Adrenal gland (tissue), 12 donors: ENCODE results near the gene HGS. TPM values are rescaled to one million over a fixed set of nuclear protein-coding genes. Genes with fewer than 3 reads are reported as not detected.
A peak's percentile ranks its signal among the peaks of the same experiment; 100 is the strongest.

Experiments used
- DNase-seq, 7 donors: peaks; one replicate each; pipeline ENCODE4 v3.0.0-alpha.2; 2019 to 2020
- H3K27ac ChIP-seq, 5 donors: fragments of 200-600 bp; sonication (generic) in 4 of 5; 1 replicate in 3 of 5; 2 replicates in 2 of 5; pipeline versions ENCODE4 v1.5.1 to v1.8.0; 2016 to 2020; ENCODE audit warnings: mild to moderate bottlenecking in 1 of 5
- H3K27me3 ChIP-seq: fragments of 200-600 bp; 2 replicates; pipeline ENCODE4 v1.8.0; 2021
- H3K36me3 ChIP-seq, 2 donors: fragments of 200-600 bp; replicated peaks in 1 of 2; 1 replicate in 1 of 2; 2 replicates in 1 of 2; pipeline versions ENCODE4 v1.5.1 to v1.8.0; 2018 to 2022
- H3K4me1 ChIP-seq, 2 donors: fragments of 200-600 bp; replicated peaks in 1 of 2; 1 replicate in 1 of 2; 2 replicates in 1 of 2; pipeline versions ENCODE4 v1.5.1 to v1.8.0; 2018 to 2021
- H3K4me3 ChIP-seq, 4 donors: fragments of 200-600 bp; sonication (generic) in 3 of 4; one replicate each; pipeline ENCODE4 v1.5.1; 2016 to 2018
- H3K9me3 ChIP-seq, 3 donors: fragments of 200-600 bp; sonication (generic) in 1 of 3; replicated peaks in 1 of 3; 1 replicate in 2 of 3; 2 replicates in 1 of 3; pipeline versions ENCODE4 v1.5.1 to v1.8.0; 2016 to 2021
- CTCF ChIP-seq, 6 experiments: fragments of 450-650 bp in 4 of 6; fragments of 200-600 bp in 2 of 6; sonication (generic) in 1 of 6; IDR thresholded peaks; 1 replicate in 5 of 6; 2 replicates in 1 of 6; pipeline versions ENCODE4 v1.5.1 to v1.8.0; 2016 to 2021; ENCODE audit warnings: antibody characterized with exemption in 6 of 6, mild to moderate bottlenecking in 2 of 6, moderate library complexity in 1 of 6
- POLR2A ChIP-seq, 2 donors: fragments of 450-650 bp; IDR thresholded peaks; one replicate each; pipeline ENCODE4 v1.6.1; 2017; ENCODE audit warnings: antibody characterized with exemption in 2 of 2, mild to moderate bottlenecking in 2 of 2, moderate library complexity in 1 of 2
- WGBS, 4 donors: extraction: QIAGEN DNeasy Blood & Tissue Kit in 2 of 4; methylation state at CpG; one replicate each; pipeline versions ENCODE4 v1.1.5 to v1.1.7; 2013 to 2017; 5-methylcytosine and 5-hydroxymethylcytosine counted together
- intact Hi-C, 2 donors: fragments of 100-400 bp; cut with DNase I; formaldehyde crosslinking; loops; one replicate each; pipeline versions ENCODE4 v1.14.1 to v1.15.0; 2022 to 2023
- polyA plus RNA-seq, 3 donors: library from polyadenylated mRNA; stranded (reverse); fragments of 200-250 nt in 2 of 3; fragments of 350-450 nt in 1 of 3; fragmentation: Illumina TruSeq in 1 of 3; extraction: RNeasy Lipid Tissue Mini Kit (QIAGEN cat#74804) in 1 of 3; gene quantifications; one replicate each; pipeline ENCODE4 v1.2.3, GENCODE V29; 2013 to 2014
- total RNA-seq, 9 donors: library from RNA; depleted of rRNA in 4 of 9; stranded (reverse); fragments of >200 nt in 4 of 9; fragments of 120-200 nt in 1 of 9; fragmentation: NEBNext Ultra II Directional in 1 of 9; extraction: Animal tissue kit (Norgen Biotek cat#: 25700) in 1 of 9; gene quantifications; one replicate each; pipeline versions ENCODE4 v1.1.0 to v1.2.4, GENCODE V29; 2013 to 2023
- donor health status: healthy with polysubstance abuse.
- donor health status: Bipolar disorder and iron deficiency.
- donor health status: DM: yes; HTN: yes; CAD: no.
- donor health status: DM: no; HTN: no; CAD: no.
- donor health status: DM: no; HTN: no; CAD: no.
- donor health status: DM: yes; HTN: yes; CAD: no.

The HGS gene
- total and polyA plus RNA-seq, 12 donors, result 51.7 to 384 (median 104) TPM

- H3K36me3 ChIP-seq, result no peaks in the 10 kb centered on the region
- DNase-seq, result peak in 3 of 7 donors; percentile 37 to 50 (median 40)
- H3K27ac ChIP-seq, result no peak overlapping the region
- 64 to 91% (median 87%) methylated on average over 6 to 32 of the region's 32 CpGs for WGBS, 4 donors
- intact Hi-C loops, result no loop called here
- TF ChIP-seq CTCF (IDR thresholded peaks at IDR 0.05) (no peak), POLR2A (IDR thresholded peaks at IDR 0.05) (no peak)
- H3K4me1 ChIP-seq, result peaks cover 15 to 32% of the 10 kb centered on the region in 2 donors
- H3K4me3 ChIP-seq, result no peak overlapping the region
- no peaks in the 10 kb centered on the region for H3K9me3 ChIP-seq
- no peaks in the 10 kb centered on the region for H3K27me3 ChIP-seq
Measured at GRCh38 chr17:81715107-81715871, 31.5 kb downstream of the HGS start.

GRCh38 chr17:81715872-81716673 lies 32.3 kb downstream of the HGS start:
- peaks cover 14 to 25% of the 10 kb centered on the region in 2 donors for H3K4me1 ChIP-seq
- no peaks in the 10 kb centered on the region for H3K36me3 ChIP-seq
- no peaks in the 10 kb centered on the region for H3K9me3 ChIP-seq
- no peak overlapping the region for H3K4me3 ChIP-seq
- peak in 3 of 7 donors; percentile 37 to 58 (median 48) for DNase-seq
- no peaks in the 10 kb centered on the region for H3K27me3 ChIP-seq
- intact Hi-C loops, result no loop called here
- TF ChIP-seq CTCF (IDR thresholded peaks at IDR 0.05), result no peak
- TF ChIP-seq POLR2A (IDR thresholded peaks at IDR 0.05), result no peak
- H3K27ac ChIP-seq, result no peak overlapping the region
- 78 to 97% (median 85%) methylated on average over 10 to 43 of the region's 43 CpGs for WGBS, 4 donors

GRCh38 chr17:81716674-81716996 lies 32.8 kb downstream of the HGS start:
- H3K27ac ChIP-seq, result no peak overlapping the region
- intact Hi-C loops, result no loop called here
- no peaks in the 10 kb centered on the region for H3K27me3 ChIP-seq
- 93 to 98% methylated on average over 7 to 12 of the region's 12 CpGs; no CpG with 5 or more reads in 2 of the 4 donors for WGBS, 4 donors
- no peak overlapping the region for H3K4me3 ChIP-seq
- H3K36me3 ChIP-seq, result no peaks in the 10 kb centered on the region
- H3K4me1 ChIP-seq, result peaks cover 10 to 20% of the 10 kb centered on the region in 2 donors
- no peaks in the 10 kb centered on the region for H3K9me3 ChIP-seq
- peak in 1 of 7 donors; percentile 49 for DNase-seq
- TF ChIP-seq CTCF (IDR thresholded peaks at IDR 0.05) (no peak), POLR2A (IDR thresholded peaks at IDR 0.05) (no peak)

GRCh38 chr17:81717049-81717765 lies 33.4 kb downstream of the HGS start:
- Histone ChIP-seq H3K9me3 (no peaks in the 10 kb centered on the region), H3K27me3 (no peaks in the 10 kb centered on the region), H3K27ac (no peak overlapping the region), H3K36me3 (no peaks in the 10 kb centered on the region), H3K4me3 (no peak overlapping the region), H3K4me1 (peaks cover 12 to 22% of the 10 kb centered on the region in 2 donors)
- peak in 1 of 7 donors; percentile 46 for DNase-seq
- TF ChIP-seq POLR2A (IDR thresholded peaks at IDR 0.05) (no peak), CTCF (IDR thresholded peaks at IDR 0.05) (no peak)
- intact Hi-C loops, result no loop called here
- WGBS, 4 donors, result 93 to 95% (median 94%) methylated on average over 3 to 25 of the region's 25 CpGs
